Left renal cortex interstitium (tissue), 4 donors: ENCODE results near the gene VTI1A. TPM values are rescaled to one million over a fixed set of nuclear protein-coding genes. Genes with fewer than 3 reads are reported as not detected.

ENCODE experiments used
- DNase-seq, 4 donors: peaks; one replicate each; pipeline ENCODE4 v3.0.0-alpha.2; 2013; ENCODE audit warnings: low read depth in 4 of 4, low spot score in 2 of 4, missing footprints in 1 of 4
- polyA plus RNA-seq, 4 donors: library from polyadenylated mRNA; unstranded; fragments of 120-200 nt; gene quantifications; one replicate each; pipeline ENCODE4 v1.2.1, GENCODE V29; 2013; ENCODE audit not compliant: insufficient read length in 4 of 4

The VTI1A gene
- polyA plus RNA-seq, 4 donors: 20.8 to 24.5 (median 22.1) TPM

DNA sequence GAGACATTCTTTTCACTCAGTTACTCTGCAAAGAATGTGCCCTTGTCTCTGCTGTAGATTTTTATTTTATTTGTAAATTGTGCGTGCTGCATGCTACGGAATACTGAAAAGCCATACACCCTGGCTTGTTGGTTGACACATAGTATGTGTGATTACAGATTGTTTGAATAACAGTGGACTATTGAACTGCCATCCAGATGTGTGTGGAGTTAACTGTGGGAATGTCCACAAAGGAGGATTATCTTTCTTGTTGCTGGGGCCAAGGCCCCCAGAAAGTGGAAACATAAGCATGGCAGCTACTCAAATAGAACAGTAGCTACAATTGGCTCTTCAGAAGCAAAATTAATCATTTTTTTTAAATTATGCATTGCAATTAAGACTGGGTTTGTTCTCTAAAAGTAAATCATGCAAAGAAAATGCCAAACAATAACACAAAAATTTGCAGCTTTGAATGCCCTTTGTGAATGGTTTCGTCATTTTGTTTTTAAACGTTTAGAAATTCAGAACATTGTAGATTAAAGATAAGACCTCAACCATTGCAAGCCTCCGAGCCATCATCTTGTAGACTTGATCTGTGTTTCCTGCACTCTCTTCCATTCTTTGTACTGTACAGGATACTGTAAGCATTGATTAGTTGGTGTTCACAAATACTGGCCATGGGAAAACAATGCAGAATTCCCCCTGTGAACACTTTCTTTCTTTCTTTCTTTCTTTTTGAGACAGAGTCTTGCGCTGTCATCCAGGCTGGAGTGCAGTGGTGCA lies 292.8 kb downstream of the VTI1A start:
- no peak for DNase-seq

DNA sequence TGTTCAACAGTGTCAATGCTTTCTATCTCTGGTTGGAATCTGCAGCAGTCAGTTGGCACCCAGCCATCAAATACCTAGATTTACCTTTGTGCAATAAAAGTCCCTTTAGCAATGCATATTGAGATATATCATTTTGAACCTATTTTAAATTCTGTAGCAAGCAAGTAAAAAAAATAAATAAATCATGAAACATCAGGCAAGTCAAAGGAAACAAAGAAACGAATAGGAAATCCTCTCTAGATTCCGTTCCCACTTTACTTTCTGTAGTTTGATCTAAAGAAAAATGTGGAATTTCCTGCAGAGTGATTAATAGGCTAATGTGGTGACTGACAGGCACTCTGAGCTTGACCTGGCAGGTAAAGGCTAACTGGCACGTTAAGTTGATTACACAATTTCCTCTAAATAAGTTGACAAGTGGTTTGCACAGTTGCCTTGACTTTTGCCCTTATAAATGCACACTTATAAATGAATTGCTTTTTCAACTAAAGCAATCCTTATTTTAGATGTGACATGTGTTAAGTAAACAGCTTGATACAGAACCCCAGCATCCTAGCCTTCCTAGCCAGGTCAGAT lies 294.9 kb downstream of the VTI1A start:
- no peak for DNase-seq

DNA sequence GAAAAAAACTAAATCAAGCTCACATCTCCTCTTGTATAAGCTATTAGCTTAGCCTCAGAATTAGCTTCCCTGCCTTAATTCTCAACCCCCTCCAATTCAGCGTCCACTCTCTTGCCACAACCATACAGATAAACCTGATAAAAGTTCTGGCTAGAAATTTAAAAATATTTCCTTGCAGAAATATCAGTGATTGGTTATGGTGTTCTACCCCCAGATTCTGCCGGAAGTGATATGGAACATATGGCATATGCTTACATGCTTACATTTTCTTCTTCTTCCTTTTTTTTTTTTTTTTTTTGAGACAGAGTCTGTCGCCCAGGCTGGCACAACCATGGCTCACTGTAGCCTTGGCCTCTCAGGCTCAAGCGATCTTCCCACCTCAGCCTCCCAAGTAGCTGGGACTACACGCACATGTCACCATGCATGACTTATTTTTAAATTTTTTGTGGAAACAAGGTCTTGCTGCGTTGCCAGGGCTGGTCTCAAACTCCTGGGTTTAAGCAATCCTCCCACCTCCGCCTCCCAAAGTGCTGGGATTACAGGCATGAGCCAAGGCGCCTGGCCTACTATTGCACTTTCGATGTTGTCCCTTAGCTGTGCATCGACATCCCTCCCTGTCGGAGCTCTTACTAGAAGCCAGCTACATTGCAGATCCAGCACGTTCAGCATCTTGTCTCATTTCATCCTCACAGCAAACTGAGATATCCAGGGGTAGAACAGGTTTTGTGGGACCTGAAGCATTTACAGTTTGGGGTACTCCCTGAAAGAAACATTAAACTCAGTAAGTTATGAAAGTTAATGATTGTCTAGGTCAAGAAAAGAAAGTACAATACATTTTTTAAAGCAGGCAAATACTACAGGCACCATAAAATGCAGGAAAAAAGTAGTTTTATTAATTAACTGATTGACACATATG lies 297.4 kb downstream of the VTI1A start:
- DNase-seq: no peak

DNA sequence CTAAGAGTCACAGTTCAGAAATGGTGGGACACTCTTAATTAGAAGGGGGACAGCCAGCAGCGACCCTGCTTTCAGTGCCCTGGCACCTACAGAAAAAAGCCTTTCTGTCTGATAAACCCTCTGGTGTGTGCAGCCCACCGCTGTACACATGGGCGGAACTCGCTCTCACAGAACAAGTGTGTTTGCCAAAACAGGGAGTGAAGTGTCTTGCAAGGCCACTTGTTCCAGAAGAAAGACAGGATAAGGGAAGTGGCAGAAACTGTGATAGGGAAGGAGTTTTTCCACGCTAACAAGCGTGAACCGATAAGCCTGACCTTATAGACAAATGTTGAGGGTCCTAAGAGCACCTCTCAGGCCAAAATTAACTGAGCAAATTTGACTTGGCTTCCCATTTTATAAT lies 299.3 kb downstream of the VTI1A start:
- no peak for DNase-seq

DNA sequence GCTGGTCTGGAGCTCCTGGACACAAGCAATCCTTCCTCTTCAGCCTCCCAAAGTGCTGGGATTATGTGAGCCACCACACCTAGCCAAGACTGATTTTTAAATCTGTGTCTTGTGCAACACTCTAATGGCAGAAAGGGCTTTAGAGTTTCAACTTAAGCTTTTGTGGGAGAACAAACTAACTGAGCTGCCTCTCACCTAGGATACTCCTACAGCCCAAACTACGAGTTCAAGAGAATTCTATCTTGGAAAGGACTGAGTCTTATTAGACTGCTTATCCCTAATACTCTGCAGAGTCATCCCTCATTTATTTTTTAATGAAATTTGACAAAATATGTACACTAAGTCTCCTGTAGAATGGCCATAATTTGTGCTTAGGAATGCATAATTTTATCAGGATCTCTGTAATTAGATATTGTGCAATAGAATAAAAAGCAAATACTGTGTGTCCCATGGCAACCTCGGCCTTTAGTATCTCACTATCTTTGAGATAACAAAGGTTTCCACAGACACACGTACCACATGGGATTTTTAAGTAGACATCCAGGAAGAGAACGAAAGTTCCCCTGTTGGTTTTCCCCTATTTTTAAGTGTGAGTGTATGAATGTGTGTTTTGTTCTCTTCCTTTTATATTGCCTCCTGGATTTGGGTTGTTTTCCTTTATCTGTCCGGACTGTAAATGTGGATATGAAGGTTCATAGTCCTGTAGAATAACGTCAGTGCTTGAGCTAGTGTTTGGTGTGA lies 303.6 kb downstream of the VTI1A start:
- DNase-seq: no peak

DNA sequence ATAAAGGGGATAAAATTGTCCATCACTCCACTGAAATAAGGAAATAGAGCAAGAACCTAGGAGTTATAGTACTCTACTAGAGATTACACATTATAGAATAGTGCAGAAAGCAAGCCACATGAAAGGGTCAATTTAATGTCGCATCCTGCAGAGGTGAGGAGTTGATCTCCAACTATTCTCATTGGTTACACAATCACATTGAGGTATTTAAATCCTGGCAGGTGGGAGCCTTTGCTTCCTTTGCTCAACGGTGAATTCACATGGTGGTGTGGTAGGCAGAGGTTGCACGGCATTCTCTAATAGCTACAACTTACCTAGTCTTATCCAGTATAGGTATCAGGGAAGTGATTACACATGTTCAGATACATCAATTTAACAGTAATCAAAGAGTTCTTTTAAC lies 304.6 kb downstream of the VTI1A start:
- no peak for DNase-seq

DNA sequence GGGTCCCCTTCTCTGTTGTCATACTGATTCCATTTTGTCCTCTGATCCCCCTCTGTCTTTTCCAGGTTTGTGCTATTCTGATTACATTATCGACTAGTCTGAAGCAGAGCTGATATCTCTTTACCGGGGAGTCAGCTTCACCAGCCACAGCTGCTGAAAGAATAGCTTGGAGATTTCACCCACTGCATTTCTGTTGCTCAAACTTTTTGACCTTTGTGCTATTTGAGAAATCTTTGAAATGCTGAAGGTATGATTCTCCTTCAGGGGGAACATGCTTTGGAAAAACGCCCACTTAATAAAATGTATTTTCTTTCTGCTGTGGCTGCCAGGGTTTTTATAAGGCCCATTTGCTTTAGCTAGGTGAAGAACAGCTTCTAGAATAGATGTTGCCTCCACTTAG lies 305.3 kb downstream of the VTI1A start:
- no peak for DNase-seq

DNA sequence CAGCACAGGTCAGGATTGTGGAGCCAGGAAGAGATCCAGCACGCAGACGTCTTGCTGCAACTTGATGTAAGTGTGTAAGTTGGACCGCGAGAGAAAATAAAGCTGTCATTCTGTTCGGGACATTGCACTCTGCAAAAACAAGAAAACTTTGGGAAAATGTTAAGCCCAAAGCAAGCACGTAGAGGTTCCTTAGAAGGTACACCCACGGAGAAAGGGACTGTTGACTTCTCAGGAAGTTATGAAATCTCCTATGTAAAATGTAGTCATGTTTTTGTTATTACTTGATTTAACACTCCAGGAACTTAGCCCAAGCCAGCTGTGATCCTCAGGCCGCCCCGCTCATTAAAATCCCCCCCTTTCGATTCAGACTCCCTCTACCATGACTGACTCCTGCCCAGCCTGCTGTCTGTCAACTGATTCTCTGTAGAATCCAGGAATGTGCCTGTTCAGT lies 307.0 kb downstream of the VTI1A start:
- no peak for DNase-seq

DNA sequence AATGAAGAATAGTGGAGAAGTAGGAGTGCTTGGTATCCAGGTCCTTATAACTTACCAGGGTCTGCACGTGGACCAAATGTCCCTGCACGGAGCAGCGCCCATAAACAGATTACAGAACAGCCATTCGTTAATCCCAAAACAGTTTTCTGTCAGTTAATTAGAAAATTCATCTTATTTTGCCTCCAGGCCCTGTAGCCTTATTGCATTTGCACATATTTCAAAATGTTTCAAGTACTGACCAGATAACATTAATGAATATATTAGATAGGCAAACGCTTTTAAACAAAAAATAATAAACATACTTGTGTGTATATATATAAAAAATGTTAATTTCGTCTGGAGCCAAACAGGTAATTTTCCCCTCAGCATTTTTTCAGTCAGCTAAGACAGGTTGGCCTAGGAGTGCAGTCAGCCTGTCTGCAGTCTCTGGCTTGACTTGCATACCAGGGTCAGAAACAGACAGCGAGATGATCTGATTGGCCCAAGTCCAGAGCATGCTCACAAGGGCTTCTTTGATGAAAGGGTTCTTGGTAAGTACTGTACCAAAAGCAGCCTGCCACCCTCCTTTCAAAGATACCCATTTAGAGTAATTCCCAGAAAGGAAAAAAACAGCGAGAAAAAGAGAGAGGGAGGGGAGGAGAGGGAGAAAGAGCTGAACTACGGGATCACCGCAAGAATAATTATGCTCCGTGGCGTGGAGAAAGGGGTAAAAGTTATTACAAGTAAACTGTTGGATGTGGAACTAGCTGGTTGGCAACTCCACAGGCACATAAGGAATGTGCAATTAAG lies 308.6 kb downstream of the VTI1A start:
- DNase-seq: no peak

DNA sequence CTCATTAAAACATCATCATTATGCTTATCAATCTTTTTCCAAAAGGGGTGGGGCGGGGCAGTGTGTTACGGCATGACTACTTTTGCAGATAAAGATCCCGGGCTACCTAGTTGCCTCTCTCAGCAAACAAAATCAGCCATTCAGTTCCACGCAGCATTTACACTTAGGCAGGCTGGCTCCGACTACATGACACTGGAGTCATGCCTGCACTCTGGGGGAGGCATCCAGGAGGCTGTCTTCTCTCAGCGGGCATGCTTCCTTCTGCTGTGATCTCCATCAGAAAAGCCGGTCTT lies 309.2 kb downstream of the VTI1A start:
- no peak for DNase-seq

DNA sequence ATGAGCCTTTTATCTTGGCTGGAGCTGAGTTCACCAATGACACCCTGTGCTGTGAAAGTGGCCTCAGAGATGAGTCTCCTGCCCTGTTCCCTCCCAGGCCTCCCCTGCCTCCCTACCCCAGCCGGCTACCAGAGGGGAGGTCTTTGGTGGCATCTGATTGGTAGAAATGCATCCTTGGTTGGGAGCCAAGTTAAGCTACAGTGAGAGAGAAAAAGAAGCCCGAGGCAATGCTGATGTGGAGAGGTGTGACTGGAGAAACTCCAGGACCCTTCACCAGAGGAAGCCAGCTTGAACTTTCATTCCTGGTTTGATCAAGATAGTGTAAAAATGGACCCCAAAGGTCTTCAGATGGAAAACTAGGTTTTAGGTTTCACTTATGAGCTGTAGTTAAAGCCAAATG lies 311.9 kb downstream of the VTI1A start:
- no peak for DNase-seq

DNA sequence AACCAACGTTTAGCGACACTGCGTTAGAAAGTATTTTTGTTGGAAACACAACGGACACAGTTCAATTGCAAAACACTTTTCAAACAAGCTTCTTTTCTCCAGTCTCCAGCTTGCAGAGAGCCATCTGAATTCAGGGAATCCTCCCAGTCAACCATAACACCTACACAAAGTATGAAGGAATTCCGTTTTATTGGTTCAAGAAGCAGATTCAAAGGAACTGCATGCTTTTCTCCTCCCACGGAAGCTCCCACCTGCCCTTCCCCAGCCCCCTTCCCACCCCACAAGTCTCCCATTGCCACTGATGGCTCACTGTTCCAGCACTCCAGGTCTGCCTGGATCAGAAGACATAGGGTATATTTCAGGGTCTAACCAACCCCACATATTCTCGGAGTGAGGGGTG lies 312.5 kb downstream of the VTI1A start:
- no peak for DNase-seq

DNA sequence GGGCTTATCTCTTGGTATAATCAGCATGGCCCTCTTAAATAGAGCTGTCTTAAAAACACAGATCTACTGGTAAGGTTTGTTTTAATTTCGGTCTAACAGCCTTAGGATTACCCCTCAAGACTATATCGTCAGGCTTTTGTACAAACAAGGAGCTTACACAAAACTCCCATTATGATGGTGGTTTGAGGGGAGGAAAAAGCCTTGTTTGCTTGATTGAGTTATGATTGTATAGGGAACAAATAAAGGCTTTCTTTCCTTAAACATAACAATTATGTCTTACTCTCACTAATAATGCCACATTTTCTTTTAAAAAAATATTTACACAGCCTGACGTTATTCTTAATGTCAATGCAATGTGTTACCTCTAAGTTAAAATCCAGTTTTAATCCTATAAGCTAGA lies 314.2 kb downstream of the VTI1A start:
- DNase-seq: no peak

DNA sequence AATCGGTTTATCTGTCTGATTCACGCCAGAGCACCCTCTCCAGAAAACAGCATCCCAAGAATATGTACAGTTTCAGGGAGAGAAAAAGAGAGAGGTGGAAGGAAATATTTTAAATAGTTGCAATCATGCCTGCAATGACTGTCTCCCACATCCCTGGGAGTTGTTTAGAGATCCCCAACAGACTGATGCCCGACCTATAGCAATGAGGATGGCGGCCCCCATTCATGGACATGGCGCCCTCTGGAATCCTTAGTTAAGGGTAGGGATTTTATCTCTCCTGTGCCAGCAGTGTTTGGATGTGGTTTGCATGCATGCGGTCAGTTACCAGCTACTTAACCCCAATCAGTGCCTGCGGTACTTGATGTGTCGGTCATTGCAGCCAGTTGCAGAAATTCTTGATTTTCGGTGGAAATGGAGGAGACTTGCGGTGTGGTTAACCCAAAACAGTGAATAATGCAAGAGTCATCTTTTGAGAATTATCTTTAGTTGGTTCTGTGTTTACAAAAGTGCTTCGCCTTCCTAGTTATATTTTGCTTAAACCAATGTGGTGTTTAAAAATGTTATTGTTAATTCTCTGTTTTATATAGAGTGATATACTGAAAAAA lies 317.0 kb downstream of the VTI1A start:
- no peak for DNase-seq

DNA sequence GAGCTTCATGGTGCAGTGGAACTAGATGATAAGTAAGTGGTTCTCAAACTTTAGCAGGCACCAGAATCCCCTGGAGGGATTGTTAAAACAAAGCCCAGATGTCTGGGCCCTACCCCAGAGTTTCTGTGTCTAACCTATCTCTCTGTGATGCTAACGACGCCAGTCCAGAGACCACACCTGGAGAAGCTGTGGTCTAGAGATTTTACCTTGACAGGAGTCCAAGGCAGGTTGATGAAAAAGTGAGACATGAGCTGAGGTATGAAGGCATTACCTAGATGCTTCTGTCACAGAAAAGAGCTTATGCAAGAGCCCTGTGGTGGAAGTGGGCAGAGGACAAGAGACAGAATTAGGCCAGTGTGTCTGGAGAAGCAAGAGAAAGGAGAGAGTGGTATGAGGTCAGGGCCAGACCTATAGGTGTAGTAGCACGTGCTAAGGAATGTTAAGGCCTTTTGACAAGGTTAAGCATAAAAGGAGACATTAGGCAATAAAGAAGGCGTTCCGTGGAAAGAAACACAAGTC lies 318.8 kb downstream of the VTI1A start:
- no peak for DNase-seq

DNA sequence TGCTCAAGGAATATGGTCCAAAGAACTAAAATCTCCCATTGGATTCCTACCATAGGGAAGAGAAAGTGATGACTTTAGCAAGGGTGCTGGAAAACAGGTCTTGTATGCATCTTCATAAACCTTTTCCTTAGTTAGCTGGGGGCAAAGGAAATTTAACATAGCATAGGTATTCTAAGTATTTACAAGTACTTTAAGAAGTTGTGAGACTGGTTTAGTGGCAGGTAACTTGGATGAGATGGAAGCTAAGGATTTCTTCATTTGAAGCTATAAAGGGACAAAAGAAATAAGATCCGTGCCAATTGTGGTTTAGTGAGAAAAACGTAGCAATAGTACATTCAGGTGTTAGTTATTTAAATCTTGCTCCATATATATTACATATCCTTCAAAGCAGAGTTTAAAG lies 319.6 kb downstream of the VTI1A start:
- DNase-seq: no peak

DNA sequence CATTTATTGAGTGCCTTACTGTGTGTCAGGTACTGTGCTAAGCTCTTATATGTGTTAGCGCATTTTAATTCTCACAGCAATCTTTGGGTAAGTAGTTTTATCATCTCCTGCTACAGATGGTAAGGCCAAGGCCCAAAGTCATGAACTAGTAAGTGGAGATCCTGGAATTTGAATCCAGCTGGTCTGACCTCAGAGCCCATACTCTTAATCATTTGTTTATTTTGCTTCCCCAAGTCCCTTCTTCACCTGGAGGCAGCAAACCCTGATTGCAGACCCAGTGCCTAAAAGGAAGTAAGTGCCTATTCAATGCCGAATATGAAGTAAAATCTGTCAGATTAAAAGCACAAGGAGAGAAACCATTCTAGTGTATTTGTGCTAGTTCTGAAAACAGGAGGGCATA lies 320.1 kb downstream of the VTI1A start:
- DNase-seq: no peak

DNA sequence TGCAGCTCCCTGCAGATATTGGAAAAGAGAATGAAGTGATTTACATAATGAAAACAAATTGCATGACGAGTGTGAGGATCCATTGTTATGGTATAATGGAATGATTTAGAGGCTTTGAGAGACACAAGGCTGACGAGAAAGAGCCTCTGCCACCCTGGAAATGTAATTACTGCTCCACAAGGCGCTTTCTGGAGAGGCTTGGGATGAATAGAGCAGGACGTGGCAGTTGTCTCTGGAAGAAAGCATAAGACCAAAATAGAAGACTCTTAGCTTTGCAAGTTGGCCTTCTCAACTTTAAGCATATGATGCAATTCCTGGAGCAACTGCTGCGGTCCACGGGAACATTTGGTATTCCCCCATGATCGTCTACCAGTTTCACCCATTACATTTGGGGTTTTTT lies 321.1 kb downstream of the VTI1A start:
- DNase-seq: no peak

DNA sequence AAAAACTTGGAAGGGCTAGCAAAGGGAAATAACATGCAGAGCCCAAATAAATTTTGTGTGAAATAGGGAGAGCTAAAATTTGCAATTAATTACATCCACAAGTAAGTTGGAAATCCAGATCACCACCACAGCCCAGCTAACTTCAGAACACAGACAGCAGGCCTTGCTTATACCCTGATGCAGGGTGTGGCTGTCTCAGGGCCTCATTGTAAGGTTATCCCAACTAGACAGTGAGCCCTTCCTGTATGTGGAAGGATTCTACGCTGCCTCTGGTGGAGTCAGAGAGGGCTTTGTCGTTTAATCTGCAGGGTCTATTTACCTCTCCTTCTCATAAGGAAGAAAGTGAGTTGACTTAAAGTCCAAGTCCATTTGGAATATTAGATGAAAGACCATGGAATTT lies 322.1 kb downstream of the VTI1A start:
- DNase-seq: no peak
